Loucy (cell line): ENCODE measurements around the gene MDM2.
"Not testable (repeated sequence)": the region's sequence is repeated elsewhere in the genome, so short reads cannot be mapped to it uniquely, and the experiment has no call there.

Source experiments
- H2AFZ ChIP-seq: fragments of 200-600 bp; sonication (generic); 2 replicates; pipeline ENCODE4 v1.6.0; 2016; ENCODE audit warnings: antibody characterized with exemption, mild to moderate bottlenecking, low read length, moderate library complexity
- H3F3A ChIP-seq: fragments of 200-600 bp; 2 replicates; pipeline ENCODE4 v1.6.0; 2016; ENCODE audit warnings: antibody characterized with exemption, low read depth, mild to moderate bottlenecking
- H3K27me3 ChIP-seq: fragments of 200-600 bp; sonication (generic); 2 replicates; pipeline ENCODE4 v1.6.1; 2014; ENCODE audit warnings: low read length, mild to moderate bottlenecking; ENCODE audit not compliant: insufficient read depth, poor library complexity, severe bottlenecking
- H3K36me3 ChIP-seq: fragments of 200-600 bp; sonication (generic); 2 replicates; pipeline ENCODE4 v1.6.1; 2016; ENCODE audit warnings: low read length; ENCODE audit not compliant: insufficient read depth
- H3K4me1 ChIP-seq: fragments of 200-600 bp; sonication (generic); 2 replicates; pipeline ENCODE4 v1.5.1; 2014; ENCODE audit warnings: low read length, mild to moderate bottlenecking; ENCODE audit not compliant: insufficient read depth, poor library complexity, severe bottlenecking
- H3K4me2 ChIP-seq: fragments of 200-600 bp; sonication (generic); 2 replicates; pipeline ENCODE4 v1.6.0; 2014; ENCODE audit warnings: antibody characterized with exemption, low read length, low read depth, mild to moderate bottlenecking; ENCODE audit not compliant: poor library complexity, severe bottlenecking
- H3K4me3 ChIP-seq: fragments of 200-600 bp; sonication (generic); 2 replicates; pipeline ENCODE4 v1.5.1; 2014; ENCODE audit warnings: low read length, mild to moderate bottlenecking, mixed read lengths; ENCODE audit not compliant: poor library complexity, severe bottlenecking
- H3K79me2 ChIP-seq: fragments of 200-600 bp; sonication (generic); 2 replicates; pipeline ENCODE4 v1.6.1; 2014; ENCODE audit warnings: low read length; ENCODE audit not compliant: insufficient read depth
- H3K9ac ChIP-seq: fragments of 200-600 bp; sonication (generic); 2 replicates; pipeline ENCODE4 v1.6.0; 2014; ENCODE audit warnings: mild to moderate bottlenecking, low read depth, low read length, moderate library complexity; ENCODE audit not compliant: poor library complexity, severe bottlenecking
- H3K9me2 ChIP-seq: fragments of 200-600 bp; sonication (generic); replicated peaks from 2 replicates; pipeline ENCODE4 v1.6.1; 2016; ENCODE audit warnings: low read depth, low read length, mixed read lengths
- H3K9me3 ChIP-seq: fragments of 200-600 bp; sonication (generic); 2 replicates; pipeline ENCODE4 v1.6.1; 2014; ENCODE audit warnings: mild to moderate bottlenecking, antibody characterized with exemption, low read length, low read depth; ENCODE audit not compliant: insufficient read depth
- H4K20me1 ChIP-seq: fragments of 200-600 bp; sonication (generic); 2 replicates; pipeline ENCODE4 v1.6.0; 2014; ENCODE audit warnings: antibody characterized with exemption, low read length, mild to moderate bottlenecking; ENCODE audit not compliant: insufficient read depth, poor library complexity, severe bottlenecking
- CTCF ChIP-seq: fragments of 200-600 bp; sonication (generic); conservative IDR thresholded peaks from 2 replicates; pipeline ENCODE4 v1.5.1; 2014; ENCODE audit warnings: mild to moderate bottlenecking, antibody characterized with exemption, low read length
- EZH2phosphoT487 ChIP-seq: fragments of 200-600 bp; IDR thresholded peaks from 2 replicates; pipeline ENCODE4 v1.6.1; 2018; ENCODE audit warnings: antibody characterized with exemption, mild to moderate bottlenecking, moderate library complexity, borderline replicate concordance

MDM2 gene

DNA sequence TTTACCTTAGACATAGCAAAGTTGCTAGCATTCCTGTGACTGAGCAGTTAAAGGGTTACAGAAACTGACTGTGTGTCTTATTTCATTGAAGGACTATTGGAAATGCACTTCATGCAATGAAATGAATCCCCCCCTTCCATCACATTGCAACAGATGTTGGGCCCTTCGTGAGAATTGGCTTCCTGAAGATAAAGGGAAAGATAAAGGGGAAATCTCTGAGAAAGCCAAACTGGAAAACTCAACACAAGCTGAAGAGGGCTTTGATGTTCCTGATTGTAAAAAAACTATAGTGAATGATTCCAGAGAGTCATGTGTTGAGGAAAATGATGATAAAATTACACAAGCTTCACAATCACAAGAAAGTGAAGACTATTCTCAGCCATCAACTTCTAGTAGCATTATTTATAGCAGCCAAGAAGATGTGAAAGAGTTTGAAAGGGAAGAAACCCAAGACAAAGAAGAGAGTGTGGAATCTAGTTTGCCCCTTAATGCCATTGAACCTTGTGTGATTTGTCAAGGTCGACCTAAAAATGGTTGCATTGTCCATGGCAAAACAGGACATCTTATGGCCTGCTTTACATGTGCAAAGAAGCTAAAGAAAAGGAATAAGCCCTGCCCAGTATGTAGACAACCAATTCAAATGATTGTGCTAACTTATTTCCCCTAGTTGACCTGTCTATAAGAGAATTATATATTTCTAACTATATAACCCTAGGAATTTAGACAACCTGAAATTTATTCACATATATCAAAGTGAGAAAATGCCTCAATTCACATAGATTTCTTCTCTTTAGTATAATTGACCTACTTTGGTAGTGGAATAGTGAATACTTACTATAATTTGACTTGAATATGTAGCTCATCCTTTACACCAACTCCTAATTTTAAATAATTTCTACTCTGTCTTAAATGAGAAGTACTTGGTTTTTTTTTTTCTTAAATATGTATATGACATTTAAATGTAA lies 31.5 kb downstream of the MDM2 start:
- no peaks in the 10 kb centered on the region for H3K9me2 ChIP-seq
- H2AFZ ChIP-seq, result no peak overlapping the region
- no peak overlapping the region for H3K4me3 ChIP-seq
- H3K9me3 ChIP-seq, result no peaks in the 10 kb centered on the region
- peaks cover 90% of the 10 kb centered on the region for H3K36me3 ChIP-seq
- H3K4me2 ChIP-seq, result no peak overlapping the region
- H4K20me1 ChIP-seq, result no peaks in the 10 kb centered on the region
- TF ChIP-seq EZH2phosphoT487 (no peak), CTCF (no peak)
- no peaks in the 10 kb centered on the region for H3K4me1 ChIP-seq
- no peaks in the 10 kb centered on the region for H3K79me2 ChIP-seq
- no peaks in the 10 kb centered on the region for H3F3A ChIP-seq
- H3K27me3 ChIP-seq, result no peaks in the 10 kb centered on the region
- no peak overlapping the region for H3K9ac ChIP-seq

DNA sequence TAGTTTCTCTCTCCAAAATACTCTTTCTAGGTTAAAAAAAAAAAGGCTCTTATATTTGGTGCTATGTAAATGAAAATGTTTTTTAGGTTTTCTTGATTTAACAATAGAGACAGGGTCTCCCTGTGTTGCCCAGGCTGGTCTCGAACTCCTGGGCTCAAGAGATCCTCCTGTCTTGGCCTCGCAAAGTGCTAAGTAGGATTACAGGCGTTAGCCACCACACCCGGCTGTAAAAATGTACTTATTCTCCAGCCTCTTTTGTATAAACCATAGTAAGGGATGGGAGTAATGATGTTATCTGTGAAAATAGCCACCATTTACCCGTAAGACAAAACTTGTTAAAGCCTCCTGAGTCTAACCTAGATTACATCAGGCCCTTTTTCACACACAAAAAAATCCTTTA lies 33.2 kb downstream of the MDM2 start:
- not testable (repeated sequence) for H3K4me3 ChIP-seq, H3K79me2 ChIP-seq, H3K9me2 ChIP-seq, H3K9me3 ChIP-seq, H2AFZ ChIP-seq, H3K4me1 ChIP-seq, H3K27me3 ChIP-seq, H3F3A ChIP-seq, H3K9ac ChIP-seq, H4K20me1 ChIP-seq, H3K4me2 ChIP-seq
- peaks cover 73% of the 10 kb centered on the region for H3K36me3 ChIP-seq

- H3K9me3 ChIP-seq, result no peaks in the 10 kb centered on the region
- peaks cover 68% of the 10 kb centered on the region for H3K36me3 ChIP-seq
- TF ChIP-seq EZH2phosphoT487 (no peak), CTCF (no peak)
- no peaks in the 10 kb centered on the region; the same call in 1 of the 2 replicates for H3F3A ChIP-seq
- no peaks in the 10 kb centered on the region for H3K27me3 ChIP-seq
- H4K20me1 ChIP-seq, result no peaks in the 10 kb centered on the region
- no peaks in the 10 kb centered on the region for H3K79me2 ChIP-seq
- no peak overlapping the region for H2AFZ ChIP-seq
- H3K4me2 ChIP-seq, result no peak overlapping the region
- H3K9me2 ChIP-seq, result no peaks in the 10 kb centered on the region
- H3K9ac ChIP-seq, result no peak overlapping the region
- H3K4me3 ChIP-seq, result no peak overlapping the region
- no peaks in the 10 kb centered on the region for H3K4me1 ChIP-seq
Measured at GRCh38 chr12:68841717-68842116, 33.7 kb downstream of the MDM2 start.
